NCI-H2171 (cell line): ENCODE measurements around the gene FAM221B.

ENCODE experiments used
- DNase-seq: peaks from one replicate; lab custom pipeline; 2025; lab: John Stamatoyannopoulos, UW

Gene FAM221B

GRCh38 chr9:35791297-35791921 is 37.1 kb downstream of the FAM221B start, which contains the start of gene NPR2:
TSS of gene NPR2 (plus strand) at chr9:35791591. CDS start at chr9:35792409, 818 bp downstream.
- no peak for DNase-seq

DNA sequence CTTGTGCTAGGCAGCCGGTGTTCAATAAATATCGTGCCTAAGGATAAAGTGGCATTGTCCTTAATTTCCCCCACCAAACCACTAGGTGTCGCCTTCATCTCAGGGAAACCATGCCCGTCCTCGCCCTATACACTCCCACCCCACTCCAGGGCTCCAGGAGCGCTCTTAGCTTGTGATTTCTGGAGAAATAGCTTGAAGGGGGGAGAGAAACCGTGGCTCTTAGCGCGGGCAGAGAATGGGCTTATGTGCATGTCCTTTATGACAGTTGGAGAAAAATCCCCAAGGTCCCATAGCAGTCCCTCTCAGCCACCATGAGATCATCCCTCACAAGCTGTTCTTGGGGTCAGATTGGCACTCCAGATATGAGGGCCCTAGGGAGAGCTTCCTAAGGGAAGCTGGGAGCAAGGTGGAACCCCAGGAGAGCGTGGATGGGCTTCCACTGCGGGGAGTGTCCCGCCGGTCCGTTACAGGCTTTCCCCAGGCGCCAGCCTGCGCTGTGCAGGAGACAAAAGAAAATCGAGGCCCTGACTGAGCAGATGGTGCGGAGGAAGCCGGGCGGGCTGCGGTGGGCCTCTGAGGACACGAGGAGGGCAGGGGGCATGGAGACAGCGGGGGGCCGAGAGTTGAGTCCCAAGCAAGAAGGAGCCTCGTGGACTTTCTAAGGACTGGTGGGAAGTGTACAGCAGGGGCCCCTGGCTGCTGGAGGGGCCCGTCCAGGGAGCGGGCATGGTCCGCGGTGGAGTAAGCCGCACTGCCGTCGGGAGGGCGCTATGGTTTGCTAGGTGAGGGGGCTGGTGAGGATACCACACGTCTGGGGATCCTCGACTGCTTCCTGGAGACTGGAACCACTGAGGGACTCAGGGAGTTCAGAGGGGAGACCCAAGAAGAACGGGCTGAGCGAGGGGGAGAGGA is 37.9 kb downstream of the FAM221B start:
- peak; percentile 51 for DNase-seq

DNA sequence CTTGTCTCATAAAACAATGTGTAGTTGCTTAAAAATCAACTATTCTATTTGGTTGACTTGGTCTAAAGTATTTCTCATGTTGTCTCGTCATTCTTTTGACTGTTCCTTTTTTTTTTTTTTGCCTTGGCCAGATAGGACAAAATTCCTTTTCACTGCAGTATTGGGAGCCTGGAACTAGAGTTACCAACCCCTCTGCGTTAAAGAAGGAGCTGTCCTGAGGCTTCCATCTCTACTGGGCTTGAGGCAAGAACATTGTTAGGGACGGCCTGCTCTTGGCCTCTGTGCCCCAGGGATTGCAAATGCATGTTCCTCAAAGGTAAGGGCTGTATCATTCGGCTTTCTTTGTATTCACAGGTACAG is 38.5 kb downstream of the FAM221B start:
- DNase-seq, result no peak

GRCh38 chr9:35789541-35789940 is 39.0 kb downstream of the FAM221B start:
- no peak for DNase-seq

DNA sequence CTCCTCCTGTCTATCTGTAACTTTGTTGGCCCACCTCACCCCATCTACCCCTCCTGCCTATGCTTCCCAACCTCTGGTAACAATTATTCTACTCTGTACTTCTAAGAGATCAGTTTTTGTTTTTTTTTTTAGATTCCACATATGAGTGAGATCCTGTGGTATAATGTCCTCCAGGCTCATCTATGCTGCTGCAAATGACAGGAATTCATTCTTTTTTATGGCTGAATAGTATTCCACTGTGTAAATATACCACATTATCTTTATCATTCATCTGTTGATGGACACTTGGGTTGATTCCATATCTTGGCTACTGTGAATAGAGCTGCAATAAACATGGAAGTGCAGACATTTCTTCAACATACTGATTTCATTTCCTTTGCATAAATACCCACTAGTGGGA is 45.1 kb downstream of the FAM221B start:
- no peak for DNase-seq

- DNase-seq, result no peak
Observed at GRCh38 chr9:35781066-35781465, 47.5 kb downstream of the FAM221B start.

- no peak for DNase-seq
Observed at GRCh38 chr9:35778496-35778895, 50.0 kb downstream of the FAM221B start.

GRCh38 chr9:35776018-35776417 is 52.5 kb downstream of the FAM221B start:
- DNase-seq, result peak; percentile 28

DNA sequence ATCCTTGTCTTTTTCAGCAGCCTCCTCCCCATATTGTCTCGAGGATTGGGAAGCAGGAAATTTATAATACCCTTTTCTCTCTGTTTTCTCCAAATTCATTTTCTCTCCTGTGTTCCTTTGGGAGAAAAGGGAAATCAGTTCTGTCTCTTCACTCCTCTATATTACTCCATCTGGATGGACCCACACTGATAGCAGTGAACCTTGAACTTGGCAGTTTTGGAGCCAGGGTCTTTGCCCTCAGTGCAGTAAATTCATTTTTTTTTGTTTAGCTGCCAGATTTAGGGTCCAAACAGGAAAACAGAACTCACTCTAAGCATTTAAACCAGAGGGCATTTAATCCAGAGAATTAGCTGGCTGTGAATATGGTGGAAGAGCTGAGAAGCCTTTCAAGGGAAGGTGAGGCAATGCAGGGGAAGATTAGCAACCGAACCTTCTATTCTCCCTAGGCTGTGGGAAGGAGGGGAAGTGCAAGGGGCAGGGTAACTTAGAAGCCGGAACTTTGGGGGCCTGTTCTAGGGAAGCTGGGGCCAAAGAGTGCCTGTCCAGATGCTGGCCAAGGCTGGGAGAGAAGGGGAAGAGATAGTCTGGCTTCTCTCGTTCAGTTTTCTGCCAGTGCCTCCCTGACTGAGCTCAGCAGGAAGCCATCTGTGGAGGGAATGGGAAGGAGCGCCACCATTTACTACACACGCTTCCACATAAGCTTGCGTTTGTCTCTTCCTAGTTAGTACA is 53.5 kb downstream of the FAM221B start:
- no peak for DNase-seq

GRCh38 chr9:35771943-35772342 is 56.6 kb downstream of the FAM221B start:
- no peak for DNase-seq

DNA sequence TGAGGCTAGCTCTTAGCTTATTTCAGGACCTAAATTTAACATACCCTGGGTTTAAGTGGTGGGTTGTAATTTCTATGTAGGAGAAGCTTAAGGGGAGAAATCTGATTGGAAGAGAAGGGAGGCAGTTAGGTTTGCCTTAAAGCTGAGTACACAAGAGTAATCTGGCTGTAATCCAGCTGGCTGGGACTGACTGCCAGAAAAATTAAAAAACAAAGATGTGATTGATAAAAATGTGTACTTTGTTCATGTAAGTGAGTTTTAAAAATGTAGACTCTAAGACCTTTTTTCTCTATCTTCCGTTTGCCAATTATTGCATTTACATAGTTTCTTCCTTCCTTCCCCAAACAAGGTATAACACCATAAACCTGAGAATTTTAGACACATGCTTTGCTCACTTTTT is 57.0 kb downstream of the FAM221B start:
- no peak for DNase-seq

GRCh38 chr9:35771075-35771433 is 57.5 kb downstream of the FAM221B start:
- no peak for DNase-seq

DNA sequence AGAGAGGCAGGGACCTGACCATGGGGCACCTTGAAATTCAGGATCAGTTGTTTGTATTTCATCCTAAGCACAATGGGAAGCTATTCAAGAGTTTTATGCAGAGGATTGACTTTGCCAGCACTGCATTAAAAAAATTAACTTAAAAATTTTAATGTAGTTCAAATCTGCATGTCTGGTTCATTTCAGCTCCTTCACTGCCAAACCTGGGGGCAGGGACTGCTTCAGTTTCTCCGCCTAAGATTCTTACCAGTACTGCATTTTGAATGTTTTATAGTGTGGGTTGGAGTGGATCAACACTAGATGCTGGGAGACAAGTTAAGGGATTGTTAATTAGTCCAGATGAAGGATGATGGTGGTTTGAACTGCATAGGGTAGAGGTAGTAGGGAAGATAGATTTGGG is 58.8 kb downstream of the FAM221B start:
- DNase-seq, result no peak

- no peak for DNase-seq
Observed at GRCh38 chr9:35767458-35767857, 61.1 kb downstream of the FAM221B start.

GRCh38 chr9:35766997-35767396 is 61.5 kb downstream of the FAM221B start:
- DNase-seq, result no peak
